Measurements from ENCODE around the gene MFSD12.

The MFSD12 gene

DNA sequence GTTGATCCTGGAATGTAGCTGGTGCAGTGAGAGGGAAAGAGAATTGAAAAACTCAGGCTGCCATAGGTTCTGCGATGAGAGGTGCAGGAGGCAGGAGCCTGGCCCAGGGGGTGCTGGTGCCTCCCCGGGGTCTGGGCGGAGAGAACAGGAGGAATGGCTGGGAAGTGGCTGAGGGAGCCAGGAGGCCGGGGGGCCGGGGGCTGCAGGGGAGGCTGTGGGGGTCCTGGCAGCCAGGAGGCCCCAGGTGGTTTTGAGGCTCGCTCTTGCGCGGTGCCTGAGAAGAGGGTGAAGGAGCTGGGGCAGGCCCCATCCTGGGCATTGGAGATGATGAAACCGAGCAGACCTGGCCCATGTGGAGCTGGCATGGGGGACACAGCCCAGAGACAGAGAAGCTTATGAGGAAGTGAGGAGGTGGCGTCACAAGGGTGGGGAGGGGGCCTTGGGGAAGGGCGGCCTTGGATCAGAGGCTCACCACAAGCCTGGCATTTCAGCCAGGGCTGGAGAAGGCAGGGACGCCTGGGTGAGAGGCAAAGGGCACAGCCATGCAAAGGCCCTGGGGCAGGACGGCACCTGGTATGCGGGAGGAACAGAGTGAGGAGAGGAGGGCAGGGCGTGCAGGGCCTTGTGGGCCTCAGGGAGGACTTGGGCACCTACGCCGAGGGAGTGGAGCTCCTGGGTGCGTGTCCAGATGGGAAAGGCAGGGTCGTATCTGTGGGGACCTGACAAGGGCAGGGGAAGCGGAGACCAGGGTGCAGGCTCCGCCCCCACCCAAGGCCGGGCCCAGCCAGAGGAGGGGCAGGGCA, 19.7 kb downstream of the MFSD12 start:
- H3K27me3 ChIP-seq (ENCODE audit: control insufficient read depth in 2 of 2, insufficient read depth in 2 of 2, low read length in 2 of 2), result no peaks in the 10 kb centered on the region
- H3K36me3 ChIP-seq (ENCODE audit: control insufficient read depth in 2 of 2, insufficient read depth in 2 of 2, low read length in 2 of 2), result peaks cover 25 to 29% of the 10 kb centered on the region in 2 donors
- no peaks in the 10 kb centered on the region for H3K9me3 ChIP-seq (ENCODE audit: control insufficient read depth in 2 of 2, low read length in 2 of 2)
- H3K4me3 ChIP-seq (ENCODE audit: low read length in 2 of 2), result no peak overlapping the region
- no peaks in the 10 kb centered on the region for H3K4me1 ChIP-seq (ENCODE audit: control insufficient read depth in 2 of 2, insufficient read depth in 2 of 2, low read length in 2 of 2)
- H3K9ac ChIP-seq (ENCODE audit: low read depth in 1 of 2, low read length in 2 of 2), result no peak overlapping the region
- H3K27ac ChIP-seq (ENCODE audit: low read depth in 2 of 2, low read length in 2 of 2), result no peak overlapping the region

- no peak overlapping the region for H3K27ac ChIP-seq (ENCODE audit: low read depth in 2 of 2, low read length in 2 of 2)
- no peak overlapping the region for H3K4me3 ChIP-seq (ENCODE audit: low read length in 2 of 2)
- no peak overlapping the region for H3K9ac ChIP-seq (ENCODE audit: low read depth in 1 of 2, low read length in 2 of 2)
- H3K27me3 ChIP-seq (ENCODE audit: control insufficient read depth in 2 of 2, insufficient read depth in 2 of 2, low read length in 2 of 2), result no peaks in the 10 kb centered on the region
- H3K4me1 ChIP-seq (ENCODE audit: control insufficient read depth in 2 of 2, insufficient read depth in 2 of 2, low read length in 2 of 2), result no peaks in the 10 kb centered on the region
- H3K36me3 ChIP-seq (ENCODE audit: control insufficient read depth in 2 of 2, insufficient read depth in 2 of 2, low read length in 2 of 2), result peaks cover 31 to 34% of the 10 kb centered on the region in 2 donors
- no peaks in the 10 kb centered on the region for H3K9me3 ChIP-seq (ENCODE audit: control insufficient read depth in 2 of 2, low read length in 2 of 2)
Observed at GRCh38 chr19:3537101-3537437, 20.3 kb downstream of the MFSD12 start.

- H3K4me1 ChIP-seq (ENCODE audit: control insufficient read depth in 2 of 2, insufficient read depth in 2 of 2, low read length in 2 of 2), result no peaks in the 10 kb centered on the region
- H3K27ac ChIP-seq (ENCODE audit: low read depth in 2 of 2, low read length in 2 of 2), result no peak overlapping the region
- no peak overlapping the region for H3K9ac ChIP-seq (ENCODE audit: low read depth in 1 of 2, low read length in 2 of 2)
- H3K36me3 ChIP-seq (ENCODE audit: control insufficient read depth in 2 of 2, insufficient read depth in 2 of 2, low read length in 2 of 2), result peaks cover 32 to 39% of the 10 kb centered on the region in 2 donors
- no peaks in the 10 kb centered on the region for H3K27me3 ChIP-seq (ENCODE audit: control insufficient read depth in 2 of 2, insufficient read depth in 2 of 2, low read length in 2 of 2)
- H3K4me3 ChIP-seq (ENCODE audit: low read length in 2 of 2), result no peak overlapping the region
- H3K9me3 ChIP-seq (ENCODE audit: control insufficient read depth in 2 of 2, low read length in 2 of 2), result no peaks in the 10 kb centered on the region
Observed at GRCh38 chr19:3536429-3537100, 20.8 kb downstream of the MFSD12 start.

DNA sequence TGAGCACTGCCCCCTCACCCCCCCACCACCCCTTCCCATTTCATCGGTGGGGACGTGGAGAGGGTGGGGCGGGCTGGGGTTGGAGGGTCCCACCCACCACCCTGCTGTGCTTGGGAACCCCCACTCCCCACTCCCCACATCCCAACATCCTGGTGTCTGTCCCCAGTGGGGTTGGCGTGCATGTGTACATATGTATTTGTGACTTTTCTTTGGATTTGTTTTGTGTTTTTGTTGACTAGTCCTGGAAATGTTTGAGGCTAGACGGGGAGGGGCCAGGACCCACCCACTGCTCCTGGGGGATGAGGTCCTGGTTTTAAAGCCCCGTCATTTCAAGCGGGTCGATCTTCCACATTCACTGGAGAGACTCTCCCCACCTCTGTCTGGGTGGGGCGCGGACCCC, 21.4 kb downstream of the MFSD12 start:
- peaks cover 32 to 41% of the 10 kb centered on the region in 2 donors for H3K36me3 ChIP-seq (ENCODE audit: control insufficient read depth in 2 of 2, insufficient read depth in 2 of 2, low read length in 2 of 2)

GRCh38 chr19:3535563-3535965, 21.8 kb downstream of the MFSD12 start:
- H3K9me3 ChIP-seq (ENCODE audit: control insufficient read depth in 2 of 2, low read length in 2 of 2), result no peaks in the 10 kb centered on the region
- H3K27me3 ChIP-seq (ENCODE audit: control insufficient read depth in 2 of 2, insufficient read depth in 2 of 2, low read length in 2 of 2), result no peaks in the 10 kb centered on the region
- H3K27ac ChIP-seq (ENCODE audit: low read depth in 2 of 2, low read length in 2 of 2), result no peak overlapping the region
- H3K4me1 ChIP-seq (ENCODE audit: control insufficient read depth in 2 of 2, insufficient read depth in 2 of 2, low read length in 2 of 2), result no peaks in the 10 kb centered on the region
- H3K4me3 ChIP-seq (ENCODE audit: low read length in 2 of 2), result no peak overlapping the region
- H3K36me3 ChIP-seq (ENCODE audit: control insufficient read depth in 2 of 2, insufficient read depth in 2 of 2, low read length in 2 of 2), result peaks cover 32 to 44% of the 10 kb centered on the region in 2 donors
- no peak overlapping the region for H3K9ac ChIP-seq (ENCODE audit: low read depth in 1 of 2, low read length in 2 of 2)

More for the DNA sequence above, 21.4 kb downstream of the MFSD12 start:
- H3K4me3 ChIP-seq (ENCODE audit: low read length in 2 of 2), result no peak overlapping the region
- no peak overlapping the region for H3K9ac ChIP-seq (ENCODE audit: low read depth in 1 of 2, low read length in 2 of 2)
- no peaks in the 10 kb centered on the region for H3K9me3 ChIP-seq (ENCODE audit: control insufficient read depth in 2 of 2, low read length in 2 of 2)
- no peaks in the 10 kb centered on the region for H3K27me3 ChIP-seq (ENCODE audit: control insufficient read depth in 2 of 2, insufficient read depth in 2 of 2, low read length in 2 of 2)
- no peaks in the 10 kb centered on the region for H3K4me1 ChIP-seq (ENCODE audit: control insufficient read depth in 2 of 2, insufficient read depth in 2 of 2, low read length in 2 of 2)
- no peak overlapping the region for H3K27ac ChIP-seq (ENCODE audit: low read depth in 2 of 2, low read length in 2 of 2)

- no peaks in the 10 kb centered on the region for H3K9me3 ChIP-seq (ENCODE audit: control insufficient read depth in 2 of 2, low read length in 2 of 2)
- H3K36me3 ChIP-seq (ENCODE audit: control insufficient read depth in 2 of 2, insufficient read depth in 2 of 2, low read length in 2 of 2), result peaks cover 32 to 46% of the 10 kb centered on the region in 2 donors
- no peak overlapping the region for H3K9ac ChIP-seq (ENCODE audit: low read depth in 1 of 2, low read length in 2 of 2)
- no peak overlapping the region for H3K27ac ChIP-seq (ENCODE audit: low read depth in 2 of 2, low read length in 2 of 2)
- no peaks in the 10 kb centered on the region for H3K27me3 ChIP-seq (ENCODE audit: control insufficient read depth in 2 of 2, insufficient read depth in 2 of 2, low read length in 2 of 2)
- no peaks in the 10 kb centered on the region for H3K4me1 ChIP-seq (ENCODE audit: control insufficient read depth in 2 of 2, insufficient read depth in 2 of 2, low read length in 2 of 2)
- no peak overlapping the region for H3K4me3 ChIP-seq (ENCODE audit: low read length in 2 of 2)
Observed at GRCh38 chr19:3535235-3535535, 22.2 kb downstream of the MFSD12 start.

DNA sequence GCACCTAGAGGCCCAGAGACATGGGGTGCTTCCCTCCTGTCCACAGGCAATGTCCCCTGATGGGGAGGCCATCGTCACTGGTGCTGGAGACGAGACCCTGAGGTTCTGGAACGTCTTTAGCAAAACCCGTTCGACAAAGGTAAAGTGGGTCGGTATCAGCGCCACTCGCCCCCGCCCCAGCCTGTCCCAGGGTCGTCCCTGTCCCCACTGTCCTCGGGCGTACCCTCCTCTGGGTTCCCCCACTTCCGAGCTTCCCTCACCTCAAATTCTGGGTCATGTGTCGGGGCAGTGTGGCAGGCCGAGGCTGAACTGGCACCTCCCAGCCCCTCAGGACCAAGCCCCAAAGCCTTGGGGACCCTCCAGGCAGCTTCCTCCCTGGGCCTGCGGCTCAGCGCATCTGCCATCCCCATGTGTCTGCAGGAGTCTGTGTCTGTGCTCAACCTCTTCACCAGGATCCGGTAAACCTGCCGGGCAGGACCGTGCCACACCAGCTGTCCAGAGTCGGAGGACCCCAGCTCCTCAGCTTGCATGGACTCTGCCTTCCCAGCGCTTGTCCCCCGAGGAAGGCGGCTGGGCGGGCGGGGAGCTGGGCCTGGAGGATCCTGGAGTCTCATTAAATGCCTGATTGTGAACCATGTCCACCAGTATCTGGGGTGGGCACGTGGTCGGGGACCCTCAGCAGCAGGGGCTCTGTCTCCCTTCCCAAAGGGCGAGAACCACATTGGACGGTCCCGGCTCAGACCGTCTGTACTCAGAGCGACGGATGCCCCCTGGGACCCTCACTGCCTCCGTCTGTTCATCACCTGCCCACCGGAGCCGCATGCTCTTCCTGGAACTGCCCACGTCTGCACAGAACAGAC, 22.8 kb downstream of the MFSD12 start:
- no peaks in the 10 kb centered on the region for H3K27me3 ChIP-seq (ENCODE audit: control insufficient read depth in 2 of 2, insufficient read depth in 2 of 2, low read length in 2 of 2)
- H3K27ac ChIP-seq (ENCODE audit: low read depth in 2 of 2, low read length in 2 of 2), result no peak overlapping the region
- no peak overlapping the region for H3K9ac ChIP-seq (ENCODE audit: low read depth in 1 of 2, low read length in 2 of 2)
- no peaks in the 10 kb centered on the region for H3K4me1 ChIP-seq (ENCODE audit: control insufficient read depth in 2 of 2, insufficient read depth in 2 of 2, low read length in 2 of 2)
- peaks cover 32 to 46% of the 10 kb centered on the region in 2 donors for H3K36me3 ChIP-seq (ENCODE audit: control insufficient read depth in 2 of 2, insufficient read depth in 2 of 2, low read length in 2 of 2)
- H3K9me3 ChIP-seq (ENCODE audit: control insufficient read depth in 2 of 2, low read length in 2 of 2), result no peaks in the 10 kb centered on the region
- no peak overlapping the region for H3K4me3 ChIP-seq (ENCODE audit: low read length in 2 of 2)

- Histone ChIP-seq H3K9ac (ENCODE audit: low read depth in 1 of 2, low read length in 2 of 2) (no peak overlapping the region), H3K4me1 (ENCODE audit: control insufficient read depth in 2 of 2, insufficient read depth in 2 of 2, low read length in 2 of 2) (no peaks in the 10 kb centered on the region), H3K27ac (ENCODE audit: low read depth in 2 of 2, low read length in 2 of 2) (no peak overlapping the region), H3K4me3 (ENCODE audit: low read length in 2 of 2) (no peak overlapping the region), H3K9me3 (ENCODE audit: control insufficient read depth in 2 of 2, low read length in 2 of 2) (no peaks in the 10 kb centered on the region), H3K27me3 (ENCODE audit: control insufficient read depth in 2 of 2, insufficient read depth in 2 of 2, low read length in 2 of 2) (no peaks in the 10 kb centered on the region), H3K36me3 (ENCODE audit: control insufficient read depth in 2 of 2, insufficient read depth in 2 of 2, low read length in 2 of 2) (peaks cover 32 to 46% of the 10 kb centered on the region in 2 donors)
Observed at GRCh38 chr19:3533563-3534216, 23.7 kb downstream of the MFSD12 start.

DNA sequence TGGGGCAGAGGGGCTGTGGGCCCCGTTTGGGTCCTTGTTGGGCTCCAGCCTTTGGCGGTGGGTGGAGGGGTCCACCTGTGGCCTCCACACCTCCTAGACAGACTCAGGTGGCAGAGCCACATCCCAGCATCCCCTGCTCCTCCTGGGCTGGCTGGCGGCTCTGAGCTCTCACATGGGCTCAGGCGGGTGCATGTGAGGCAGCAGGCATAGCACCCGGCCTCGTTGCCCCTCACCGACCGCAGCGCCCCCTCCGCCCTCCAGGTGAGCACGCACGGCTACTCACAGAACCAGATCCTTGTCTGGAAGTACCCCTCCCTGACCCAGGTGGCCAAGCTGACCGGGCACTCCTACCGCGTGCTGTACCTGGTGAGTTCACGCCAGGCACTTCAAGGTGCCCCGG, 24.4 kb downstream of the MFSD12 start:
- H3K27me3 ChIP-seq (ENCODE audit: control insufficient read depth in 2 of 2, insufficient read depth in 2 of 2, low read length in 2 of 2), result no peaks in the 10 kb centered on the region
- no peak overlapping the region for H3K4me3 ChIP-seq (ENCODE audit: low read length in 2 of 2)
- H3K36me3 ChIP-seq (ENCODE audit: control insufficient read depth in 2 of 2, insufficient read depth in 2 of 2, low read length in 2 of 2), result peaks cover 36 to 46% of the 10 kb centered on the region in 2 donors
- H3K9me3 ChIP-seq (ENCODE audit: control insufficient read depth in 2 of 2, low read length in 2 of 2), result no peaks in the 10 kb centered on the region
- H3K9ac ChIP-seq (ENCODE audit: low read depth in 1 of 2, low read length in 2 of 2), result no peak overlapping the region
- H3K4me1 ChIP-seq (ENCODE audit: control insufficient read depth in 2 of 2, insufficient read depth in 2 of 2, low read length in 2 of 2), result no peaks in the 10 kb centered on the region
- H3K27ac ChIP-seq (ENCODE audit: low read depth in 2 of 2, low read length in 2 of 2), result no peak overlapping the region

Measured in mucosa of rectum (tissue), 2 donors.